LNCaP clone FGC (cell line): ENCODE results near the gene NEK10.

Experiments used
- DNase-seq: peaks from one replicate; pipeline ENCODE4 v3.0.0-alpha.2; 2011; ENCODE audit warnings: low read depth
- H3K4me3 ChIP-seq: 2 replicates; pipeline ENCODE4 v1.5.1; 2011; ENCODE audit warnings: mild to moderate bottlenecking, low read depth, low read length, control low read depth
- CTCF ChIP-seq: IDR thresholded peaks from 2 replicates; pipeline ENCODE4 v1.5.1; 2012; ENCODE audit warnings: mild to moderate bottlenecking; ENCODE audit not compliant: control insufficient read depth, insufficient read depth; ENCODE audit errors: extremely low read depth

Gene NEK10

GRCh38 chr3:27216955-27217552, 152.1 kb downstream of the NEK10 start:
- no peak overlapping the region for H3K4me3 ChIP-seq
- no peak for DNase-seq
- no peak for TF ChIP-seq CTCF

GRCh38 chr3:27216295-27216855, 152.8 kb downstream of the NEK10 start:
- no peak for DNase-seq
- TF ChIP-seq CTCF, result no peak
- no peak overlapping the region for H3K4me3 ChIP-seq

- no peak for TF ChIP-seq CTCF
- no peak overlapping the region for H3K4me3 ChIP-seq
- DNase-seq, result no peak
Observed at GRCh38 chr3:27213450-27213849, 155.7 kb downstream of the NEK10 start.

- no peak for DNase-seq
- TF ChIP-seq CTCF, result no peak
- no peak overlapping the region for H3K4me3 ChIP-seq
Observed at GRCh38 chr3:27209617-27210264, 159.4 kb downstream of the NEK10 start.

GRCh38 chr3:27208961-27209616, 160.1 kb downstream of the NEK10 start:
- DNase-seq, result no peak
- no peak for TF ChIP-seq CTCF

GRCh38 chr3:27202959-27203358, 166.2 kb downstream of the NEK10 start:
- DNase-seq, result no peak
- no peak overlapping the region for H3K4me3 ChIP-seq
- no peak for TF ChIP-seq CTCF

More at GRCh38 chr3:27208961-27209616, 160.1 kb downstream of the NEK10 start:
- H3K4me3 ChIP-seq, result no peak overlapping the region

- no peak for TF ChIP-seq CTCF
- no peak overlapping the region for H3K4me3 ChIP-seq
- no peak for DNase-seq
Observed at GRCh38 chr3:27201492-27201891, 167.7 kb downstream of the NEK10 start.
